GM23338 (cell line): ENCODE measurements around the gene SGCG. TPM values are rescaled to one million over a fixed set of nuclear protein-coding genes. Genes with fewer than 3 reads are reported as not detected.

ENCODE experiments used
- ATAC-seq: fragments of 200-7000 bp; cut with Tn5 transposase; 3 replicates; pipeline ENCODE4 v1.9.1; 2020
- DNase-seq: peaks from one replicate; pipeline ENCODE4 v3.0.0-alpha.2; 2015; ENCODE audit warnings: low spot score
- H2AFZ ChIP-seq: fragments of 200-600 bp; sonication (generic); 2 replicates; pipeline ENCODE4 v1.8.0; 2016; ENCODE audit warnings: antibody characterized with exemption, mild to moderate bottlenecking, moderate library complexity
- H3F3A ChIP-seq: fragments of 200-600 bp; sonication (generic); replicated peaks from 2 replicates; pipeline ENCODE4 v1.8.0; 2017; ENCODE audit warnings: antibody characterized with exemption, mixed run types, low read depth
- H3K27ac ChIP-seq: fragments of 200-600 bp; sonication (generic); 2 replicates; pipeline ENCODE4 v1.6.1; 2016; ENCODE audit warnings: low read depth
- H3K27me3 ChIP-seq: fragments of 200-600 bp; sonication (generic); 2 replicates; pipeline ENCODE4 v1.8.0; 2016; ENCODE audit warnings: mild to moderate bottlenecking, mixed run types, moderate library complexity; ENCODE audit not compliant: insufficient read depth
- H3K36me3 ChIP-seq: fragments of 200-600 bp; sonication (generic); 2 replicates; pipeline ENCODE4 v1.8.0; 2016; ENCODE audit warnings: mild to moderate bottlenecking; ENCODE audit not compliant: insufficient read depth
- H3K4me1 ChIP-seq: fragments of 200-600 bp; sonication (generic); 2 replicates; pipeline ENCODE4 v1.8.0; 2016; ENCODE audit warnings: mild to moderate bottlenecking, moderate library complexity; ENCODE audit not compliant: insufficient read depth
- H3K4me2 ChIP-seq: fragments of 200-600 bp; sonication (generic); 2 replicates; pipeline ENCODE4 v1.7.1; 2017; ENCODE audit warnings: mixed run types
- H3K4me3 ChIP-seq: fragments of 200-600 bp; sonication (generic); 2 replicates; pipeline ENCODE4 v1.6.1; 2016; ENCODE audit warnings: mixed run types
- H3K79me2 ChIP-seq: fragments of 200-600 bp; sonication (generic); replicated peaks from 2 replicates; pipeline ENCODE4 v1.8.0; 2017; ENCODE audit warnings: mild to moderate bottlenecking; ENCODE audit not compliant: insufficient read depth
- H3K9me2 ChIP-seq: fragments of 200-600 bp; sonication (generic); 2 replicates; pipeline ENCODE4 v1.8.0; 2017; ENCODE audit not compliant: insufficient read depth
- H4K20me1 ChIP-seq: fragments of 200-600 bp; sonication (generic); replicated peaks from 2 replicates; pipeline ENCODE4 v1.8.0; 2017; ENCODE audit warnings: mild to moderate bottlenecking; ENCODE audit not compliant: insufficient read depth
- H3K27ac Mint-ChIP-seq: 2 replicates; pipeline ENCODE4 v1.8.0; 2020; ENCODE audit warnings: inconsistent platforms, mild to moderate bottlenecking, moderate library complexity, mixed read lengths
- H3K27me3 Mint-ChIP-seq: 3 replicates; pipeline ENCODE4 v1.8.0; 2022; ENCODE audit warnings: low read depth, mild to moderate bottlenecking, moderate library complexity, mixed read lengths, inconsistent platforms; ENCODE audit not compliant: insufficient read depth, poor library complexity
- H3K36me3 Mint-ChIP-seq: 3 replicates; pipeline ENCODE4 v1.8.0; 2021; ENCODE audit warnings: low read depth, mild to moderate bottlenecking, inconsistent platforms, moderate library complexity, mixed read lengths
- H3K4me1 Mint-ChIP-seq: 3 replicates; pipeline ENCODE4 v1.8.0; 2020; ENCODE audit warnings: mild to moderate bottlenecking, inconsistent platforms, mixed read lengths
- H3K4me3 Mint-ChIP-seq: 3 replicates; pipeline ENCODE4 v1.8.0; 2021; ENCODE audit warnings: moderate library complexity, mild to moderate bottlenecking, inconsistent platforms, mixed read lengths
- H3K9me3 Mint-ChIP-seq: 3 replicates; pipeline ENCODE4 v1.8.0; 2020; ENCODE audit warnings: moderate library complexity, mild to moderate bottlenecking, inconsistent platforms, mixed read lengths
- CREB1 ChIP-seq: fragments of 250-450 bp; sonication (Bioruptor Pico); IDR thresholded peaks from 2 replicates; pipeline ENCODE4 v1.5.0; 2020; ENCODE audit warnings: low read depth, mild to moderate bottlenecking, moderate library complexity
- EZH2 ChIP-seq: fragments of 200-600 bp; sonication (generic); IDR thresholded peaks from one replicate; pipeline ENCODE4 v1.8.0; 2017; ENCODE audit warnings: antibody characterized with exemption, mild to moderate bottlenecking, low read depth; ENCODE audit not compliant: unreplicated experiment
- EZH2phosphoT487 ChIP-seq: fragments of 200-600 bp; sonication (generic); IDR thresholded peaks from one replicate; pipeline ENCODE4 v1.8.1; 2018; ENCODE audit warnings: antibody characterized with exemption; ENCODE audit not compliant: unreplicated experiment
- JUNB ChIP-seq: IDR thresholded peaks from one replicate; pipeline ENCODE4 v1.6.1; 2016; ENCODE audit warnings: antibody characterized with exemption; ENCODE audit not compliant: unreplicated experiment
- NANOG ChIP-seq: IDR thresholded peaks from 2 replicates; pipeline ENCODE4 v1.6.1; 2016; ENCODE audit warnings: antibody characterized with exemption, borderline replicate concordance
- POLR2AphosphoS5 ChIP-seq: IDR thresholded peaks from 2 replicates; pipeline ENCODE4 v1.6.1; 2016; ENCODE audit warnings: antibody characterized with exemption, low read depth
- STAT1 ChIP-seq: IDR thresholded peaks from one replicate; pipeline ENCODE4 v1.6.1; 2016; ENCODE audit warnings: antibody characterized with exemption; ENCODE audit not compliant: unreplicated experiment
- ZNF114 ChIP-seq: fragments of 250-450 bp; sonication (Bioruptor Pico); IDR thresholded peaks from 2 replicates; pipeline ENCODE4 v1.5.0; 2020; ENCODE audit warnings: mild to moderate bottlenecking, moderate library complexity
- ZNF331 ChIP-seq: fragments of 250-450 bp; sonication (Bioruptor Pico); IDR thresholded peaks from 2 replicates; pipeline ENCODE4 v1.5.0; 2020; ENCODE audit warnings: low read depth, mild to moderate bottlenecking, moderate library complexity
- polyA plus RNA-seq: library from polyadenylated mRNA; unstranded; fragments of >200 nt; fragmentation: Nextera tagmentation; extraction: Ambion mirVana; gene quantifications from 2 replicates; pipeline ENCODE4 v1.2.1, GENCODE V29; 2016
- total RNA-seq: library from RNA; depleted of rRNA; stranded (reverse); fragments of >200 nt; shearing (Covaris generic); gene quantifications from 2 replicates; pipeline ENCODE4 v1.2.3, GENCODE V29; 2014
- TF ChIP-seq, protein P1 (sequence below), 2 experiments: fragments of 200-600 bp in 1 of 2; sonication (generic) in 1 of 2; conservative IDR thresholded peaks; 2 replicates each; pipeline versions ENCODE4 v1.5.1 to v1.6.1; 2016 to 2017; ENCODE audit warnings: antibody characterized with exemption in 2 of 2, low read depth in 2 of 2, mild to moderate bottlenecking in 2 of 2, moderate library complexity in 1 of 2
- TF ChIP-seq, protein P2 (sequence below): IDR thresholded peaks from one replicate; pipeline ENCODE4 v1.6.1; 2018; ENCODE audit warnings: antibody characterized with exemption; ENCODE audit not compliant: unreplicated experiment

The SGCG gene
- total and polyA plus RNA-seq, 2 experiments from 2014 or later: not detected

DNA sequence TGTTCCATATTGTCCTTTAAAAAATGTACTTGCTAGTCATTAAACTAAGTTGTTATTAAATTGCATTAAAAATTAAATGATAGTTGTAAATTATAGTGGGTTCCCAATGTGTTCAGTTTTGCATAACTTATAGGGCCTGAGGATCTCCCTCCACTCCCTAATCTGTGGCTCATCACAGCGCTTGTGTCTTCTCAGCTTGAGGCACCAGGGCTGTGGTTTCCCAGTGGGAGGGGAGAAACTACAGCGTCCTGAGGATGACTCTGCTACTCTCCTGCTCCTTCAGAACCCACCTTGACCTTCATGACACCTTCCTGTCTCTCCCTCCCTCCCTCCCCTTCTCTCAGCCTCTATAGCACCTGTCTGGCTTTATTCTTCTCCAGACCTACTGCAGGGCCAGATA is 1.4 kb downstream of the SGCG start:
- H3K36me3 Mint-ChIP-seq: no peaks in the 10 kb centered on the region
- Histone ChIP-seq H3K4me1 (no peaks in the 10 kb centered on the region), H3K27me3 (no peaks in the 10 kb centered on the region), H3K27ac (no peak overlapping the region), H3K79me2 (no peaks in the 10 kb centered on the region), H4K20me1 (no peaks in the 10 kb centered on the region), H3K4me2 (no peak overlapping the region), H3K36me3 (no peaks in the 10 kb centered on the region), H3K9me2 (no peaks in the 10 kb centered on the region), H3K4me3 (no peak overlapping the region), H2AFZ (no peak overlapping the region), H3F3A (no peaks in the 10 kb centered on the region)
- no peaks in the 10 kb centered on the region for H3K4me1 Mint-ChIP-seq
- no peak for ATAC-seq
- no peaks in the 10 kb centered on the region; the same call in 2 of the 3 replicates for H3K9me3 Mint-ChIP-seq
- H3K27ac Mint-ChIP-seq: no peak overlapping the region
- no peak for TF ChIP-seq CREB1
- TF ChIP-seq POLR2AphosphoS5: no peak
- TF ChIP-seq STAT1: no peak
- no peak for TF ChIP-seq EZH2
- TF ChIP-seq ZNF114 (CRISPR knock-in tag): no peak
- no peak for TF ChIP-seq EZH2phosphoT487
- TF ChIP-seq, protein P1, sequence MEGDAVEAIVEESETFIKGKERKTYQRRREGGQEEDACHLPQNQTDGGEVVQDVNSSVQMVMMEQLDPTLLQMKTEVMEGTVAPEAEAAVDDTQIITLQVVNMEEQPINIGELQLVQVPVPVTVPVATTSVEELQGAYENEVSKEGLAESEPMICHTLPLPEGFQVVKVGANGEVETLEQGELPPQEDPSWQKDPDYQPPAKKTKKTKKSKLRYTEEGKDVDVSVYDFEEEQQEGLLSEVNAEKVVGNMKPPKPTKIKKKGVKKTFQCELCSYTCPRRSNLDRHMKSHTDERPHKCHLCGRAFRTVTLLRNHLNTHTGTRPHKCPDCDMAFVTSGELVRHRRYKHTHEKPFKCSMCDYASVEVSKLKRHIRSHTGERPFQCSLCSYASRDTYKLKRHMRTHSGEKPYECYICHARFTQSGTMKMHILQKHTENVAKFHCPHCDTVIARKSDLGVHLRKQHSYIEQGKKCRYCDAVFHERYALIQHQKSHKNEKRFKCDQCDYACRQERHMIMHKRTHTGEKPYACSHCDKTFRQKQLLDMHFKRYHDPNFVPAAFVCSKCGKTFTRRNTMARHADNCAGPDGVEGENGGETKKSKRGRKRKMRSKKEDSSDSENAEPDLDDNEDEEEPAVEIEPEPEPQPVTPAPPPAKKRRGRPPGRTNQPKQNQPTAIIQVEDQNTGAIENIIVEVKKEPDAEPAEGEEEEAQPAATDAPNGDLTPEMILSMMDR (conservative IDR thresholded peaks at IDR 0.05; ENCODE audit: low read depth in 2 of 2): no peak
- TF ChIP-seq, protein P2, sequence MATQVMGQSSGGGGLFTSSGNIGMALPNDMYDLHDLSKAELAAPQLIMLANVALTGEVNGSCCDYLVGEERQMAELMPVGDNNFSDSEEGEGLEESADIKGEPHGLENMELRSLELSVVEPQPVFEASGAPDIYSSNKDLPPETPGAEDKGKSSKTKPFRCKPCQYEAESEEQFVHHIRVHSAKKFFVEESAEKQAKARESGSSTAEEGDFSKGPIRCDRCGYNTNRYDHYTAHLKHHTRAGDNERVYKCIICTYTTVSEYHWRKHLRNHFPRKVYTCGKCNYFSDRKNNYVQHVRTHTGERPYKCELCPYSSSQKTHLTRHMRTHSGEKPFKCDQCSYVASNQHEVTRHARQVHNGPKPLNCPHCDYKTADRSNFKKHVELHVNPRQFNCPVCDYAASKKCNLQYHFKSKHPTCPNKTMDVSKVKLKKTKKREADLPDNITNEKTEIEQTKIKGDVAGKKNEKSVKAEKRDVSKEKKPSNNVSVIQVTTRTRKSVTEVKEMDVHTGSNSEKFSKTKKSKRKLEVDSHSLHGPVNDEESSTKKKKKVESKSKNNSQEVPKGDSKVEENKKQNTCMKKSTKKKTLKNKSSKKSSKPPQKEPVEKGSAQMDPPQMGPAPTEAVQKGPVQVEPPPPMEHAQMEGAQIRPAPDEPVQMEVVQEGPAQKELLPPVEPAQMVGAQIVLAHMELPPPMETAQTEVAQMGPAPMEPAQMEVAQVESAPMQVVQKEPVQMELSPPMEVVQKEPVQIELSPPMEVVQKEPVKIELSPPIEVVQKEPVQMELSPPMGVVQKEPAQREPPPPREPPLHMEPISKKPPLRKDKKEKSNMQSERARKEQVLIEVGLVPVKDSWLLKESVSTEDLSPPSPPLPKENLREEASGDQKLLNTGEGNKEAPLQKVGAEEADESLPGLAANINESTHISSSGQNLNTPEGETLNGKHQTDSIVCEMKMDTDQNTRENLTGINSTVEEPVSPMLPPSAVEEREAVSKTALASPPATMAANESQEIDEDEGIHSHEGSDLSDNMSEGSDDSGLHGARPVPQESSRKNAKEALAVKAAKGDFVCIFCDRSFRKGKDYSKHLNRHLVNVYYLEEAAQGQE: no peak
- no peak for TF ChIP-seq JUNB
- no peak for TF ChIP-seq ZNF331
- no peak for TF ChIP-seq NANOG
- no peak overlapping the region for H3K4me3 Mint-ChIP-seq
- peaks cover 2% of the 10 kb centered on the region for H3K27me3 Mint-ChIP-seq
- DNase-seq: no peak

GRCh38 chr13:23183292-23183691 is 2.5 kb downstream of the SGCG start:
- Mint-ChIP-seq H3K27ac (no peak overlapping the region), H3K9me3 (no peaks in the 10 kb centered on the region; the same call in 2 of the 3 replicates), H3K27me3 (no peaks in the 10 kb centered on the region), H3K4me1 (no peaks in the 10 kb centered on the region), H3K4me3 (no peak overlapping the region), H3K36me3 (no peaks in the 10 kb centered on the region)
- Histone ChIP-seq H2AFZ (no peak overlapping the region), H3K4me1 (no peaks in the 10 kb centered on the region), H4K20me1 (no peaks in the 10 kb centered on the region), H3K27me3 (no peaks in the 10 kb centered on the region), H3K36me3 (no peaks in the 10 kb centered on the region), H3K79me2 (no peaks in the 10 kb centered on the region), H3K9me2 (no peaks in the 10 kb centered on the region), H3K27ac (no peak overlapping the region), H3K4me2 (no peak overlapping the region), H3K4me3 (no peak overlapping the region), H3F3A (no peaks in the 10 kb centered on the region)
- ATAC-seq (no peak), DNase-seq (no peak)
- TF ChIP-seq ZNF331: no peak
- TF ChIP-seq ZNF114 (CRISPR knock-in tag): no peak
